Prostate gland (tissue), 2 donors: ENCODE results near the gene PCBP1. TPM values are rescaled to one million over a fixed set of nuclear protein-coding genes. Genes with fewer than 3 reads are reported as not detected.
"Not testable (repeated sequence)": the region's sequence is repeated elsewhere in the genome, so short reads cannot be mapped to it uniquely, and the experiment has no call there.

Source experiments
- DNase-seq: peaks from one replicate; pipeline ENCODE4 v3.0.0-alpha.2; 2019; ENCODE audit warnings: low spot score
- H3K27ac ChIP-seq, 2 donors: fragments of 200-600 bp; sonication (generic); 2 replicates each; pipeline ENCODE4 v1.5.1; 2017 to 2019
- H3K27me3 ChIP-seq: fragments of 200-600 bp; sonication (generic); replicated peaks from 2 replicates; pipeline ENCODE4 v1.5.1; 2019; ENCODE audit not compliant: insufficient read depth
- H3K36me3 ChIP-seq, 2 donors: fragments of 200-600 bp; sonication (generic); 1 replicate in 1 of 2; 2 replicates in 1 of 2; pipeline versions ENCODE4 v1.5.1 to v1.8.1; 2017 to 2019
- H3K4me1 ChIP-seq: fragments of 200-600 bp; sonication (generic); replicated peaks from 2 replicates; pipeline ENCODE4 v1.5.1; 2019
- H3K4me3 ChIP-seq, 2 donors: fragments of 200-600 bp; sonication (generic); 2 replicates each; pipeline ENCODE4 v1.5.1; 2017 to 2019
- H3K9me3 ChIP-seq: fragments of 200-600 bp; sonication (generic); 2 replicates; pipeline ENCODE4 v1.5.1; 2017
- CTCF ChIP-seq, 4 experiments: fragments of 200-600 bp in 2 of 4; fragments of 450-650 bp in 2 of 4; sonication (generic) in 2 of 4; IDR thresholded peaks; 1 replicate in 3 of 4; 2 replicates in 1 of 4; pipeline ENCODE4 v1.5.1; 2016 to 2019; ENCODE audit warnings: antibody characterized with exemption in 4 of 4, mild to moderate bottlenecking in 2 of 4, moderate library complexity in 2 of 4
- POLR2A ChIP-seq: fragments of 450-650 bp; IDR thresholded peaks from one replicate; pipeline ENCODE4 v1.6.1; 2016; ENCODE audit warnings: antibody characterized with exemption, mild to moderate bottlenecking
- POLR2AphosphoS5 ChIP-seq: sonication (generic); formaldehyde crosslinking; IDR thresholded peaks from one replicate; pipeline ENCODE4 v1.6.1; 2017; ENCODE audit warnings: antibody characterized with exemption
- WGBS: methylation state at CpG from one replicate; pipeline ENCODE4 v1.1.5; 2018; 5-methylcytosine and 5-hydroxymethylcytosine counted together
- intact Hi-C: fragments of 100-400 bp; cut with DNase I; formaldehyde crosslinking; loops from one replicate; pipeline ENCODE4 v1.14.2; 2022
- total RNA-seq, 2 donors: library from RNA; depleted of rRNA; stranded (reverse); fragments of >200 nt; gene quantifications; one replicate each; pipeline ENCODE4 v1.1.0, GENCODE V29; 2016

The PCBP1 gene
- total RNA-seq, 2 donors from 2014 or later, result 166 to 219 TPM

GRCh38 chr2:70047451-70047850, 39.8 kb upstream of the PCBP1 start:
- Histone ChIP-seq H3K4me3 (no peak overlapping the region), H3K27me3 (no peaks in the 10 kb centered on the region), H3K27ac (no peak overlapping the region), H3K4me1 (no peaks in the 10 kb centered on the region), H3K36me3 (no peaks in the 10 kb centered on the region), H3K9me3 (no peaks in the 10 kb centered on the region)
- DNase-seq, result no peak
- intact Hi-C loops, result no loop called here
- TF ChIP-seq POLR2AphosphoS5, result no peak
- no peak for TF ChIP-seq POLR2A
- no peak for TF ChIP-seq CTCF (IDR thresholded peaks at IDR 0.05)
- WGBS, result 83% methylated on average over 5 of the region's 5 CpGs

DNA sequence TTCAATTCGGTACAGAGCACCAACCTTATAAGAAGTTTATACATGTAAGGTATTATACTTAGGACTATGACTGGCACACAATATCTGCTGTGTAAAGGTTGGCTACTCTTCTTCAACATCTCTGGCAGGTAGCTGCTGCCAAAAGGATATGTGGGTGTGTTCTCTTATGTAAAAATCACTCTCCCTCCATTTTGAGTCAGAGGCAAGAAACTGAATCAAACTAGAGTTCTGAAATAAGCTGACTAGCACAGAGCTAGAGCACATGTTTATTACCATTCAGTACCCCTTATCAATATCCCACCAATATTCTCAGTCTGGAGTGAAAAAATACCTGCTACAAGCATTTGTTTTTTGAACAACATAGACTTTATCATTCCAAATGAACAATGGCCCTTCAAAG, 38.0 kb upstream of the PCBP1 start:
- intact Hi-C loops, result no loop called here
- no peaks in the 10 kb centered on the region for H3K4me1 ChIP-seq
- no peaks in the 10 kb centered on the region for H3K36me3 ChIP-seq
- H3K27ac ChIP-seq, result no peak overlapping the region
- TF ChIP-seq POLR2AphosphoS5, result no peak
- no peak for TF ChIP-seq CTCF (IDR thresholded peaks at IDR 0.05)
- TF ChIP-seq POLR2A, result no peak
- WGBS, result 71% methylated on average over 1 of the region's 1 CpG
- H3K4me3 ChIP-seq, result no peak overlapping the region
- no peak for DNase-seq
- H3K27me3 ChIP-seq, result no peaks in the 10 kb centered on the region
- no peaks in the 10 kb centered on the region for H3K9me3 ChIP-seq

- Histone ChIP-seq H3K27ac (no peak overlapping the region), H3K4me3 (no peak overlapping the region), H3K4me1 (no peaks in the 10 kb centered on the region), H3K36me3 (no peaks in the 10 kb centered on the region), H3K27me3 (no peaks in the 10 kb centered on the region), H3K9me3 (no peaks in the 10 kb centered on the region)
- intact Hi-C loops, result no loop called here
- DNase-seq, result no peak
- 83% methylated on average over 5 of the region's 5 CpGs for WGBS
- TF ChIP-seq POLR2A, result no peak
- no peak for TF ChIP-seq CTCF (IDR thresholded peaks at IDR 0.05)
- TF ChIP-seq POLR2AphosphoS5, result no peak
Observed at GRCh38 chr2:70050631-70051425, 36.4 kb upstream of the PCBP1 start.

DNA sequence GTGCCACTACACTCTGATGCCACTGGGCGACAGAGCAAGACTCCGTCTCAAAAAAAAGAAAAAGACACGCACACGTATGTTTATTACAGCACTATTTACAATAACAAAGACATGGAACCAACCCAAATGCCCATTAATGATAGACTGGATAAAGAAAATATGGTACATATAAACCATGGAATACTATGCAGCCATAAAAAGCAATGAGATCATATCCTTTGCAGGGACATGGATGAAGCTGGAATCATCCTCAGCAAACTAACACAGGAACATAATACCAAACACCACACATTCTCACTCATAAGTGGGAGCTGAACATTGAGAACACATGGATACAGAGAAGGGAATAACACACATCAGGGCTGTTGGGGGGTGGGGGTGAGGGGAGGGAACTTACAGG, 32.0 kb upstream of the PCBP1 start:
- H3K27ac ChIP-seq, DNase-seq, intact Hi-C loops, H3K36me3 ChIP-seq, H3K4me1 ChIP-seq, H3K4me3 ChIP-seq, H3K9me3 ChIP-seq, H3K27me3 ChIP-seq: not testable (repeated sequence)
- WGBS, result 97% methylated on average over 4 of the region's 4 CpGs

GRCh38 chr2:70061317-70061716, 26.0 kb upstream of the PCBP1 start:
- TF ChIP-seq POLR2A (no peak), POLR2AphosphoS5 (no peak), CTCF (IDR thresholded peaks at IDR 0.05) (no peak)
- WGBS, result 81% methylated on average over 2 of the region's 2 CpGs
- H3K27me3 ChIP-seq, result no peaks in the 10 kb centered on the region
- intact Hi-C loops, result no loop called here
- no peak overlapping the region for H3K27ac ChIP-seq
- DNase-seq, result no peak
- H3K4me1 ChIP-seq, result no peaks in the 10 kb centered on the region
- H3K36me3 ChIP-seq, result no peaks in the 10 kb centered on the region
- no peaks in the 10 kb centered on the region for H3K9me3 ChIP-seq
- no peak overlapping the region for H3K4me3 ChIP-seq
